NCI-H226 (cell line): ENCODE results near the gene EMC9.

Experiments
- DNase-seq: peaks from one replicate; pipeline ENCODE4 v3.0.0-alpha.2; 2015

Gene EMC9

GRCh38 chr14:24147761-24148428 lies 6.5 kb upstream of the EMC9 start:
- no peak for DNase-seq

GRCh38 chr14:24146978-24147760 lies 5.8 kb upstream of the EMC9 start, which contains the start of gene RNF31:
TSS of gene RNF31 (plus strand) at chr14:24147498. CDS start at chr14:24147699, 201 bp downstream.
- peak; percentile 97 for DNase-seq

- DNase-seq, result peak; percentile 97
Measured at GRCh38 chr14:24146453-24146977, 5.1 kb upstream of the EMC9 start, which contains the start of gene PSME2. TSS of gene PSME2 (minus strand) at chr14:24146610. CDS start at chr14:24146581, 29 bp downstream.

GRCh38 chr14:24145690-24146452 lies 4.5 kb upstream of the EMC9 start:
- DNase-seq, result no peak

- DNase-seq, result no peak
Measured at GRCh38 chr14:24145219-24145618, 3.8 kb upstream of the EMC9 start.

- DNase-seq, result no peak
Measured at GRCh38 chr14:24144451-24144850, 3.1 kb upstream of the EMC9 start.

GRCh38 chr14:24143511-24143910 lies 2.1 kb upstream of the EMC9 start:
- DNase-seq, result peak; percentile 40

- DNase-seq, result no peak
Measured at GRCh38 chr14:24139272-24139934, 2.0 kb downstream of the EMC9 start.

GRCh38 chr14:24138396-24139271 lies 2.8 kb downstream of the EMC9 start:
- DNase-seq, result no peak

GRCh38 chr14:24137529-24138395 lies 3.6 kb downstream of the EMC9 start:
- DNase-seq, result no peak

GRCh38 chr14:24136684-24137528 lies 4.5 kb downstream of the EMC9 start:
- DNase-seq, result no peak

GRCh38 chr14:24135834-24136683 lies 5.3 kb downstream of the EMC9 start, which contains the start of gene PSME1:
TSS of gene PSME1 (plus strand) at chr14:24136194. CDS start at chr14:24136263, 69 bp downstream.
- peak; percentile 72 for DNase-seq

GRCh38 chr14:24135584-24135833 lies 5.9 kb downstream of the EMC9 start:
- DNase-seq, result no peak

GRCh38 chr14:24133735-24134134 lies 7.7 kb downstream of the EMC9 start:
- no peak for DNase-seq

GRCh38 chr14:24132976-24133375 lies 8.4 kb downstream of the EMC9 start:
- no peak for DNase-seq

- no peak for DNase-seq
Measured at GRCh38 chr14:24132061-24132685, 9.2 kb downstream of the EMC9 start.

GRCh38 chr14:24131549-24131966 lies 9.8 kb downstream of the EMC9 start:
- DNase-seq, result no peak
